HepG2 (cell line): ENCODE data around the gene FRMD4A. TPM values are rescaled to one million over a fixed set of nuclear protein-coding genes. Genes with fewer than 3 reads are reported as not detected.

Source experiments
- ATAC-seq: fragments of 200-7000 bp; cut with Tn5 transposase; 3 replicates; pipeline ENCODE4 v1.9.1; 2020; ENCODE audit warnings: mild to moderate bottlenecking, moderate library complexity
- BruUV-seq: library from RNA; stranded (reverse); fragments of 400-500 nt; replicated peaks from 2 replicates; lab custom pipeline; 2021; lab: Mats Ljungman, UMichigan
- CTCF ChIA-PET: fragments of 300-600 bp; formaldehyde crosslinking; extraction: SDS; loops from one replicate; lab custom pipeline; 2021; ENCODE audit warnings: low total read pairs, inconsistent platforms, low intra/inter-chr PET ratio; lab: Yijun Ruan, JAX
- POLR2A ChIA-PET: fragments of 350-600 bp; sonication (Branson Sonifier 250); formaldehyde crosslinking; loops from one replicate; lab custom pipeline; 2020; ENCODE audit warnings: antibody characterized with exemption, inconsistent platforms; lab: Yijun Ruan, JAX
- DNase-seq: peaks from one replicate; pipeline ENCODE4 v3.0.0-alpha.2; 2015; ENCODE audit warnings: low spot score
- FAIRE-seq: peaks from 3 replicates; lab custom pipeline; 2011; peaks lifted over from hg19 to GRCh38; lab: Jason Lieb, UNC
- H2AFZ ChIP-seq: one replicate; pipeline ENCODE4 v1.6.1; 2011; ENCODE audit warnings: low read length, inconsistent platforms
- H3K27ac ChIP-seq: fragments of 300-600 bp; 3 replicates; pipeline ENCODE4 v1.8.0; 2011; ENCODE audit warnings: mixed run types, mild to moderate bottlenecking, mixed read lengths, low read length, inconsistent platforms; ENCODE audit not compliant: insufficient read depth; ENCODE audit errors: extremely low read length
- H3K27me3 ChIP-seq, 2 experiments: fragments of 200-600 bp in 1 of 2; 2 replicates in 1 of 2; 3 replicates in 1 of 2; pipeline versions ENCODE4 v1.6.0 to v1.8.0; 2011; ENCODE audit warnings: low read length in 2 of 2, mild to moderate bottlenecking in 2 of 2, moderate library complexity in 2 of 2, inconsistent platforms in 1 of 2; ENCODE audit not compliant: insufficient read depth in 2 of 2, control insufficient read depth in 1 of 2
- H3K36me3 ChIP-seq, 2 experiments: fragments of 200-600 bp in 1 of 2; replicated peaks in 1 of 2; 2 replicates in 1 of 2; 3 replicates in 1 of 2; pipeline versions ENCODE4 v1.5.1 to v1.8.0; 2011; ENCODE audit warnings: low read length in 2 of 2, inconsistent platforms in 1 of 2; ENCODE audit not compliant: insufficient read depth in 2 of 2, control insufficient read depth in 1 of 2
- H3K4me1 ChIP-seq: 2 replicates; pipeline ENCODE4 v1.5.1; 2012; ENCODE audit warnings: low read length, inconsistent platforms; ENCODE audit not compliant: insufficient read depth
- H3K4me2 ChIP-seq: 2 replicates; pipeline ENCODE4 v1.6.0; 2011; ENCODE audit warnings: low read depth, low read length, inconsistent platforms
- H3K4me3 ChIP-seq, 3 experiments: fragments of 200-600 bp in 1 of 3; sonication (generic), shearing (Covaris generic) in 1 of 3; replicated peaks in 1 of 3; 2 replicates each; pipeline ENCODE4 v1.5.1; 2011 to 2016; ENCODE audit warnings: low read length in 3 of 3, inconsistent platforms in 2 of 3, low read depth in 2 of 3, mild to moderate bottlenecking in 2 of 3, control low read depth in 1 of 3, mixed read lengths in 1 of 3; ENCODE audit not compliant: insufficient read depth in 1 of 3
- H3K79me2 ChIP-seq: one replicate; pipeline ENCODE4 v1.6.1; 2011; ENCODE audit warnings: low read length, inconsistent platforms; ENCODE audit not compliant: insufficient read depth
- H3K9ac ChIP-seq: 2 replicates; pipeline ENCODE4 v1.6.0; 2011; ENCODE audit warnings: mild to moderate bottlenecking, low read depth, low read length, inconsistent platforms; ENCODE audit not compliant: insufficient read depth
- H3K9me3 ChIP-seq: 2 replicates; pipeline ENCODE4 v1.5.1; 2012; ENCODE audit warnings: mild to moderate bottlenecking, low read length
- H4K20me1 ChIP-seq: 2 replicates; pipeline ENCODE4 v1.6.0; 2011; ENCODE audit warnings: inconsistent platforms, mild to moderate bottlenecking, low read length, moderate library complexity; ENCODE audit not compliant: insufficient read depth
- ELF1 ChIP-seq: sonication (generic); formaldehyde crosslinking; IDR thresholded peaks from 2 replicates; pipeline ENCODE4 v1.4.0; 2020; ENCODE audit warnings: missing genetic modification reagents
- FOXO1 ChIP-seq: sonication (generic); formaldehyde crosslinking; IDR thresholded peaks from 2 replicates; pipeline ENCODE4 v1.4.0; 2020; ENCODE audit warnings: missing genetic modification reagents
- HOXA5 ChIP-seq: sonication (generic); formaldehyde crosslinking; IDR thresholded peaks from 2 replicates; pipeline ENCODE4 v1.4.0; 2020; ENCODE audit warnings: missing genetic modification reagents
- MAFF ChIP-seq: IDR thresholded peaks from 2 replicates; pipeline ENCODE4 v1.6.1; 2011; ENCODE audit warnings: low read depth, low read length, improper control_type of control experiment
- MAFK ChIP-seq, 2 experiments: IDR thresholded peaks in 1 of 2; conservative IDR thresholded peaks in 1 of 2; 2 replicates each; pipeline ENCODE4 v1.6.1; 2011; ENCODE audit warnings: improper control_type of control experiment in 2 of 2, low read length in 2 of 2
- NRL ChIP-seq: sonication (generic); formaldehyde crosslinking; IDR thresholded peaks from 2 replicates; pipeline ENCODE4 v1.5.0; 2020; ENCODE audit warnings: missing genetic modification reagents, mild to moderate bottlenecking, moderate library complexity, borderline replicate concordance
- POLR2A ChIP-seq, 2 experiments: IDR thresholded peaks; 2 replicates each; pipeline ENCODE4 v1.6.1; 2011; ENCODE audit warnings: low read depth in 2 of 2, low read length in 2 of 2, mild to moderate bottlenecking in 1 of 2, moderate library complexity in 1 of 2; ENCODE audit not compliant: insufficient read depth in 1 of 2
- REXO4 ChIP-seq: sonication (generic); formaldehyde crosslinking; IDR thresholded peaks from 2 replicates; pipeline ENCODE4 v1.8.0; 2022; ENCODE audit warnings: missing genetic modification reagents, mild to moderate bottlenecking, borderline replicate concordance
- STAG1 ChIP-seq: sonication (generic); formaldehyde crosslinking; IDR thresholded peaks from 2 replicates; pipeline ENCODE4 v1.4.0; 2020; ENCODE audit warnings: missing genetic modification reagents
- ZNF652 ChIP-seq: IDR thresholded peaks from 2 replicates; pipeline ENCODE4 v1.6.1; 2016; ENCODE audit warnings: low read depth, borderline replicate concordance
- ZNF674 ChIP-seq: sonication (generic); formaldehyde crosslinking; IDR thresholded peaks from 2 replicates; pipeline ENCODE4 v1.5.0; 2020; ENCODE audit warnings: low read depth, mild to moderate bottlenecking, missing genetic modification reagents
- WGBS: methylation state at CpG from one replicate; pipeline ENCODE4 v1.1.6; 2017; ENCODE audit warnings: low lambda C conversion rate; 5-methylcytosine and 5-hydroxymethylcytosine counted together
- in situ Hi-C: cut with HindIII; loops from 2 replicates; pipeline ENCODE4 v1.10.0; 2017; ENCODE audit warnings: low pct_unique_long_range_greater_than_20kb; ENCODE audit not compliant: extremely low pct_ligation_motif_present
- intact Hi-C: fragments of 100-400 bp; cut with micrococcal nuclease; formaldehyde crosslinking; loops from one replicate; pipeline ENCODE4 v1.10.0; 2022; ENCODE audit not compliant: unreplicated experiment
- polyA plus RNA-seq, 8 experiments: library from polyadenylated mRNA; depleted of rRNA in 3 of 8; stranded (reverse) in 7 of 8; unstranded in 1 of 8; fragments of >200 nt; fragmentation: Illumina TruSeq in 4 of 8; extraction: Trizol in 4 of 8; gene quantifications; 2 replicates each; pipeline versions ENCODE4 v1.2.1 to v1.2.3, GENCODE V29; 2011 to 2016; ENCODE audit warnings: low read depth in 4 of 8, missing spikeins in 1 of 8, mixed read lengths in 1 of 8; ENCODE audit not compliant: insufficient read depth in 1 of 8
- total RNA-seq, 5 experiments: library from RNA; depleted of rRNA; stranded (reverse); fragments of >200 nt; fragmentation: Illumina TruSeq; extraction: Trizol; gene quantifications; 2 replicates each; pipeline ENCODE4 v1.2.3, GENCODE V29; 2016; ENCODE audit warnings: low read depth in 1 of 5
- TF ChIP-seq, protein P1 (sequence below): sonication (generic); formaldehyde crosslinking; IDR thresholded peaks from 2 replicates; pipeline ENCODE4 v1.9.0; 2021; ENCODE audit warnings: missing genetic modification reagents, borderline replicate concordance
- TF ChIP-seq, protein P2 (sequence below): sonication (generic); formaldehyde crosslinking; IDR thresholded peaks from 2 replicates; pipeline ENCODE4 v1.4.0; 2020; ENCODE audit warnings: low read depth, mild to moderate bottlenecking, missing genetic modification reagents
- TF ChIP-seq, protein P3 (sequence below): IDR thresholded peaks from 2 replicates; pipeline ENCODE4 v1.6.1; 2016

FRMD4A gene
- total and polyA plus RNA-seq, 2 of the 13 experiments (the other 11 are each of a cell fraction or from before 2014, with no cell fraction given) = 0.09 to 0.26 TPM

DNA sequence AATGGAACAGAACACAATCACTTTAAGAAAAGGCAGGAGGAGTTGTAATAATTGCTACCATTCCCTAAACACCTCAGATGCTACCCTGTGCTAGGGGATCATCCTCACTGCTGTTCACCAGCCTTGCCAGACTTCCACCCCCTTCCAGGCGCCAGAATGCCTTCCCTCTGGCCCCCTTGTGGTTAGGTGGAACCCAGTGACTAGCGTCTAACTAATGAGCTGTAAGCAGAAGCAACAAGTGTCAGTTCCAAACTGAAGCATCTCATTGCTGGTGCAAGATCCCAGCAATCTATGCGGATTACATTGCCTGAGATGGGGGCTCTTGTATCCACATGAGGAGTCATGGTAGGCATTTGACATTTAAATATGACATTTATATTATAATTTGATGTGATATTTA lies 86.6 kb downstream of the FRMD4A start (continued):
- TF ChIP-seq, protein P1, sequence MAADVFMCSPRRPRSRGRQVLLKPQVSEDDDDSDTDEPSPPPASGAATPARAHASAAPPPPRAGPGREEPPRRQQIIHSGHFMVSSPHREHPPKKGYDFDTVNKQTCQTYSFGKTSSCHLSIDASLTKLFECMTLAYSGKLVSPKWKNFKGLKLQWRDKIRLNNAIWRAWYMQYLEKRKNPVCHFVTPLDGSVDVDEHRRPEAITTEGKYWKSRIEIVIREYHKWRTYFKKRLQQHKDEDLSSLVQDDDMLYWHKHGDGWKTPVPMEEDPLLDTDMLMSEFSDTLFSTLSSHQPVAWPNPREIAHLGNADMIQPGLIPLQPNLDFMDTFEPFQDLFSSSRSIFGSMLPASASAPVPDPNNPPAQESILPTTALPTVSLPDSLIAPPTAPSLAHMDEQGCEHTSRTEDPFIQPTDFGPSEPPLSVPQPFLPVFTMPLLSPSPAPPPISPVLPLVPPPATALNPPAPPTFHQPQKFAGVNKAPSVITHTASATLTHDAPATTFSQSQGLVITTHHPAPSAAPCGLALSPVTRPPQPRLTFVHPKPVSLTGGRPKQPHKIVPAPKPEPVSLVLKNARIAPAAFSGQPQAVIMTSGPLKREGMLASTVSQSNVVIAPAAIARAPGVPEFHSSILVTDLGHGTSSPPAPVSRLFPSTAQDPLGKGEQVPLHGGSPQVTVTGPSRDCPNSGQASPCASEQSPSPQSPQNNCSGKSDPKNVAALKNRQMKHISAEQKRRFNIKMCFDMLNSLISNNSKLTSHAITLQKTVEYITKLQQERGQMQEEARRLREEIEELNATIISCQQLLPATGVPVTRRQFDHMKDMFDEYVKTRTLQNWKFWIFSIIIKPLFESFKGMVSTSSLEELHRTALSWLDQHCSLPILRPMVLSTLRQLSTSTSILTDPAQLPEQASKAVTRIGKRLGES = no peak
- peak; percentile 10; the same call in 1 of the 2 replicates for TF ChIP-seq STAG1

DNA sequence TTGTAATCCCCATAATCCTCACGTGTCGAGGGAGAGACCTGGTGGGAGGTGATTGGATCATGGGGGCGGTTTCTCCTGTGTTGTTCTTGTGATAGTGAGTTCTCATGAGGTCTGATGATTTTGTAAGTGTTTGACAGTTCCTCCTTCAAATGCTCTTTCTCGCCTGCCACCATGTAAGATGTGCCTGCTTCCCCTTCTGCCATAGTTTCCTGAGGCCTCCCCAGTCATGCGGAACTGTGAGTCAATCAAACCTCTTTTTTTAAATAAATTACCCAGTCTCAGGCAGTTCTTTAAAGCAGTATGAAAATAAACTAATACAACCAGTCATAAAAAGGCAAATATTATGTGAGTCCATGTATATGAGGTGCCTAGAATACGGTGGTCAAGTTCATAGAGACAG lies 87.5 kb downstream of the FRMD4A start:
- CTCF ChIA-PET = no interaction called here
- H3K27me3 ChIP-seq = peaks cover 0 to 11% of the 10 kb centered on the region in 2 experiments; a peak in 1 of 5 replicates
- FAIRE-seq (no peak), ATAC-seq (no peak), DNase-seq (no peak)
- H4K20me1 ChIP-seq = no peaks in the 10 kb centered on the region
- no peak overlapping the region for H3K4me2 ChIP-seq
- in situ Hi-C loops (no loop called here), intact Hi-C loops (loop anchor here (5.0 kb wide), 1 partner anchor 456 kb away; no protein-coding TSS in a partner anchor)
- BruUV-seq = no TSS peak
- H3K9me3 ChIP-seq = no peaks in the 10 kb centered on the region
- H3K79me2 ChIP-seq = no peaks in the 10 kb centered on the region
- no peak overlapping the region for H2AFZ ChIP-seq
- H3K36me3 ChIP-seq = no peaks in the 10 kb centered on the region
- TF ChIP-seq ELF1 (CRISPR knock-in tag) = no peak
- no peak overlapping the region for H3K27ac ChIP-seq
- H3K4me3 ChIP-seq = no peak overlapping the region
- POLR2A ChIA-PET = no interaction called here
- H3K9ac ChIP-seq = no peak overlapping the region
- no peaks in the 10 kb centered on the region for H3K4me1 ChIP-seq
- WGBS = 20% methylated on average over 6 of the region's 6 CpGs

DNA sequence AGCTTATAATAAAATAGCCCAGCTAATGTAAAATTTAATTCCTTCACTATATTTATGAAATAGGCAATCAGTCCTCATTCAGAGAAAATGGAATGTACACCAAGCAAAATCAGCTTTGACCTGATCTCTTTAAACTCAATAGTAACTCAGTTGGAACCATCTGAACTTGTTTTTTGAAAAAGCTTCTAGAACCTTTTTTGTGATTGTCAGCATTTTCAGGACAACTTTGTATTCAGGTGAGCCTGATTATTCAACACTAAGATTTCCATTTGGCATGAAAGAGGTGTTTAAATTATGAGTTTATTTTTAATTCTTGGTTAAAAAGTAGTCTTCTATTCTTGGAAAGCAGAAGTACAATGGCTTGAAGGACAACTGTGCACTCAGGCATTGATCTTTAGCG lies 89.5 kb downstream of the FRMD4A start:
- H3K79me2 ChIP-seq = no peaks in the 10 kb centered on the region
- no peak overlapping the region for H3K4me2 ChIP-seq
- H3K9ac ChIP-seq = no peak overlapping the region
- H4K20me1 ChIP-seq = no peaks in the 10 kb centered on the region
- H3K36me3 ChIP-seq = no peaks in the 10 kb centered on the region
- no peaks in the 10 kb centered on the region for H3K4me1 ChIP-seq
- POLR2A ChIA-PET = no interaction called here
- DNase-seq (no peak), ATAC-seq (no peak), FAIRE-seq (no peak)
- CTCF ChIA-PET = no interaction called here
- no peaks in the 10 kb centered on the region; a peak in 1 of 5 replicates for H3K27me3 ChIP-seq
- no TSS peak for BruUV-seq
- H3K4me3 ChIP-seq = no peak overlapping the region
- no peak overlapping the region for H3K27ac ChIP-seq
- WGBS = 0% methylated on average over 1 of the region's 1 CpG
- no peak overlapping the region for H2AFZ ChIP-seq
- H3K9me3 ChIP-seq = no peaks in the 10 kb centered on the region
- intact Hi-C loops (loop anchor here (5.0 kb wide), 1 partner anchor 454 kb away; no protein-coding TSS in a partner anchor), in situ Hi-C loops (no loop called here)
- TF ChIP-seq ZNF674 (CRISPR knock-in tag) (no peak), REXO4 (CRISPR knock-in tag) (no peak), MAFK (conservative IDR thresholded peaks at IDR 0.05 in 1 of 2, IDR thresholded peaks at IDR 0.05 in 1 of 2; ENCODE audit: low read length in 2 of 2) (peak; percentile 82 to 87), POLR2A (IDR thresholded peaks at IDR 0.05; ENCODE audit: insufficient read depth in 1 of 2, low read depth in 2 of 2, low read length in 2 of 2) (no peak), MAFF (peak; percentile 71), NRL (CRISPR knock-in tag) (no peak), FOXO1 (CRISPR knock-in tag) (no peak), HOXA5 (no peak), ZNF652 (CRISPR knock-in tag) (no peak)
- TF ChIP-seq, protein P2, sequence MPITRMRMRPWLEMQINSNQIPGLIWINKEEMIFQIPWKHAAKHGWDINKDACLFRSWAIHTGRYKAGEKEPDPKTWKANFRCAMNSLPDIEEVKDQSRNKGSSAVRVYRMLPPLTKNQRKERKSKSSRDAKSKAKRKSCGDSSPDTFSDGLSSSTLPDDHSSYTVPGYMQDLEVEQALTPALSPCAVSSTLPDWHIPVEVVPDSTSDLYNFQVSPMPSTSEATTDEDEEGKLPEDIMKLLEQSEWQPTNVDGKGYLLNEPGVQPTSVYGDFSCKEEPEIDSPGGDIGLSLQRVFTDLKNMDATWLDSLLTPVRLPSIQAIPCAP (CRISPR knock-in tag) = no peak
- TF ChIP-seq, protein P3, sequence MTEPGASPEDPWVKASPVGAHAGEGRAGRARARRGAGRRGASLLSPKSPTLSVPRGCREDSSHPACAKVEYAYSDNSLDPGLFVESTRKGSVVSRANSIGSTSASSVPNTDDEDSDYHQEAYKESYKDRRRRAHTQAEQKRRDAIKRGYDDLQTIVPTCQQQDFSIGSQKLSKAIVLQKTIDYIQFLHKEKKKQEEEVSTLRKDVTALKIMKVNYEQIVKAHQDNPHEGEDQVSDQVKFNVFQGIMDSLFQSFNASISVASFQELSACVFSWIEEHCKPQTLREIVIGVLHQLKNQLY (CRISPR knock-in tag) = no peak
